GM18870 (cell line): ENCODE data around the gene HAT1.
"Not testable (repeated sequence)": the region's sequence is repeated elsewhere in the genome, so short reads cannot be mapped to it uniquely, and the experiment has no call there.

Experiments
- ATAC-seq: cut with Tn5 transposase; IDR thresholded peaks from one replicate; pipeline ENCODE4 v1.9.1; 2021; ENCODE audit warnings: moderate library complexity; ENCODE audit not compliant: unreplicated experiment

HAT1 gene, protein sequence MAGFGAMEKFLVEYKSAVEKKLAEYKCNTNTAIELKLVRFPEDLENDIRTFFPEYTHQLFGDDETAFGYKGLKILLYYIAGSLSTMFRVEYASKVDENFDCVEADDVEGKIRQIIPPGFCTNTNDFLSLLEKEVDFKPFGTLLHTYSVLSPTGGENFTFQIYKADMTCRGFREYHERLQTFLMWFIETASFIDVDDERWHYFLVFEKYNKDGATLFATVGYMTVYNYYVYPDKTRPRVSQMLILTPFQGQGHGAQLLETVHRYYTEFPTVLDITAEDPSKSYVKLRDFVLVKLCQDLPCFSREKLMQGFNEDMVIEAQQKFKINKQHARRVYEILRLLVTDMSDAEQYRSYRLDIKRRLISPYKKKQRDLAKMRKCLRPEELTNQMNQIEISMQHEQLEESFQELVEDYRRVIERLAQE

GRCh38 chr2:171922230-171923022, at the start of gene HAT1:
Gene HAT1, plus strand, starts transcription at chr2:171922461. Its CDS starts 40 bp downstream, at chr2:171922501.
- peak; percentile 88 for ATAC-seq

DNA sequence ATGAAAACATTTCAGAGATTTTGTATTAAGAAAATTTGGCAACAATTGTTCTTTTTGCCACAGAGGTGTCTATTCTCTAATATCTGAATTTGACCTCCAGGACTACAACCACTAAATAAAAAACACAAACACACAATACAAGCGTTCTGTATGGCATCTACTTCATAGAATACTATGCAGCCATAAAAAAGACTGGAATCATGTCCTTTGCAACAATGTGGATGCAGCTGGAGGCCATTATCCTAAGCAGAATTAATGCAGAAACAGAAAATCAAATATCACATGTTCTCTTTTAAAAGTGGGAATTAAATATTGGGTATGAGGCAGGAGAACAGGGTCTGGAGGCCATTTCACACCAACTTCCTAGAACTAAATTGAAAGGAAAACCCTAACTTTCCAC, 47.7 kb upstream of the HAT1 start:
- no peak for ATAC-seq

DNA sequence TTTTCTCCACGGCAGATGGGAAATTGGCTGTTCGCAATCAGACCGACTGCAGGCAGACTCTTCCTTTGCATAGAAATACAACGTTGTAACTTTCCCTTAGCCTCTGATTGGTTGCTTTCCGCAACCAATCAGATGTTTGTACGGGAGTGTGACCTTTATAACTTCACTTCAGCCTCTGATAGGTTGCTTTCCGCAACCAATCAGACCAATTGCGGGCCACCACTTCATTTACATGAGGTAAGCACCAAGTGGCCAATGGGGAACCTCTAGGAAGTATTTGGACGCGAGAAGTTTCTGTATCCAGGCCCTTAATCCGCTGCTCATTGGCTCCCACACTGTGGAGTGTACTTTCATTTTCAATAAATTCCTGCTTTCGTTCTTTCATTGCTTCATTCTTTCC, 47.3 kb upstream of the HAT1 start:
- ATAC-seq: no peak

DNA sequence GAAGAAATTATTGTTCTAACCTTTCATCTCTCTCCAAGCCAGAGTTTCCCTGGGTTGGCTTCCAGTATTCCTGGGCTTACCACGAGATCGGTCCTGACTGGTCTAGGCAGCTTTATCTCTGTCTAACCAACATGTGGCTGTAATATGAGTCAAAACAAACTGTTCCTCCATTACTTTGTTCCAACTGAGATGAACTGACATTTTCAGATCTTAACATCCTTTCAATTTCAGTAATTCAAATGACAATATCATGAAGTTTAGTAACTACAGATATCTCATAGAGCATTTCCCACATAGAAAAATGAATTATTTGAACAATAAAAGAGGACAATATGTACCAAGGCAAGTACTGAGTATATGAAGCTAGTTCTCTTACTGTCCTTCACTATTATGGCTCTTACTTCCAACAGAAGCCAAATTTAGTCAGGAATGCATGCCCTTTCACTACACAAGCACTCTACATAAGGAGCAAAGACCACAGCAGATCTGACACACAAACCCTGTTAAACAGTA, 43.7 kb upstream of the HAT1 start:
- ATAC-seq: no peak

DNA sequence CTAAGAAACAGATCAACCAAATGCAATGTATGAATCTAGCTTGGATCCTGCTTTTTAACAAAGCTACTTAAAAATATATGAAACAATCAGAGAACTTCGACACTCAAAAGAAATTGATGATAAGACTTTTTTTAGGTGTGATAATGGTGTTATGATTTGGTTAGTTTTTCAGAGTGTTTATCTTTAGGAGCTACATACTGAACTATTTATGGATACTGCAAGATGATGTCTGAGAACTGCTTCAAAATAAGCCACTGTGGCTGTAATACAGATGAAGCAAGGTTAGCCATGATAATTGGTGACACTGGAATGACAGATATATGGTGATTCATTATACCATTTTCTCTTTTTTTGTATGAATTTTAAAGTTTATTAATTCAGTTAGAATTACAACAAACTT, 42.4 kb upstream of the HAT1 start:
- no peak for ATAC-seq

DNA sequence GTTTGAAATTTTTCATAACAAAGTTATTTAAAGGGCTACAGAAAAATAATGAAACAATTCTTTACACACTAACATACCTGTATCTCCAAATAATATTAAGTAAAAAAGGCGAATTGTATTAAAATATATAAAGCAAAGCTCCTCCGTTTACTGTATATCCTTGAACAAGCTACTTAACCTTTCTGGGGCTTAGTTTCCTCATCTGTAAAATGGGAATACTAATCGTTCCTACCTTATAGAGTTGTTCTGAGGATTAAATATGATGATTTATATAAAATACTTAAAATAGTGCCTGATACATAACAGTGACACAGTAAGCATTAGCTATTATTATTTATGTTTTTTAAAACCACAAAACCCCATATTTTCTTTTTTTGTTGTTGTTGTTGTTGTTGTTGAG, 41.5 kb upstream of the HAT1 start:
- ATAC-seq: no peak

DNA sequence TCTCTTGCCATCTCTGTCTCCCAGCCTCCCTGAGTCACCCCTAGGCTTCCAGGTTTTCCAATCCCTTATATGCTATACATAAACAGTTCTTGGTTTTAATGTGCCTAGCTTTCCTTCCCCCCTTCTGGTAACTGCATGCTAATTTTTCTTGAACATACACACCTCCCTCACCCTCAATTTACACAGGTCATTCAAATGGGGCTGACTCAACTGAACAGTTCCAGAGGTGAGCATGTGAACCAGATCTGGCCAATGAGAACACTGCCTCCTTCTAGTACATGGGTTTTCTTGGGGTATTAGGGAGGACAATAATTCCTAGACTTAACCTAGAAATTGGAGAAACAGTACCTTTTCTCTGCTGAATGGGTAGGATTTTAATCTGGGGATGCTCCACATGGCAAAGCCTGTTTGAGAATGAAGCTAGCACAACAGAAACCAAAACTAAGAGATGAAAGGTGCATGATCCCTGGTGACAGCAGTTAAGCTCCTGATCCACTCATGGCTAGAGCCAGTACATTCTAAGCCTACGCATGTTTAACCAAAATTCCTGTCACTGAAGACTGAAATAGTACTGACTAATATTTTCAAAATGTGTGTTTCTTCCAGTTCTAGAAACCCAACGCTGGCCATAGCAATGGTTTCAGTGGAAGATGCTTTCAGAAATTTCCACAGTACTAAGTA, 40.0 kb upstream of the HAT1 start:
- ATAC-seq: no peak

- ATAC-seq: no peak
Measured at GRCh38 chr2:171883275-171883893, 38.9 kb upstream of the HAT1 start.

DNA sequence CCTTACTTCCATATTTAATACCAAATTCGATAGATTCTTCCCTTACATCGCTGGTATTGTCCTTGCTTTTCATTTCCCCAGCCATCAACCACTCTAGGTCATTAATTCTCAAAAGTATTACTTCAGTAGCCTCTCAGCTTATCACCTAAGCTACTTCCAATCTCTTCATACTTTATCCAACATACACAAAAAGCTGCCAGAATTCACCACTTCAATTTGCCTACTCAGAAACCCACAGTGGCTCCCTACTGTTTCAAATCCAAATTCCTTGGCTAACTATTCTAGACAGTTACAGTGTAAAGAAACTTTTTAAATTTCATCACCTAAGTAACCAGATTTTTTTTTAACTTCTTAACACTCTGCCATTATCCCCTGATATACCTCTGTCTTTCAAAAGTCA, 32.9 kb upstream of the HAT1 start:
- no peak for ATAC-seq

DNA sequence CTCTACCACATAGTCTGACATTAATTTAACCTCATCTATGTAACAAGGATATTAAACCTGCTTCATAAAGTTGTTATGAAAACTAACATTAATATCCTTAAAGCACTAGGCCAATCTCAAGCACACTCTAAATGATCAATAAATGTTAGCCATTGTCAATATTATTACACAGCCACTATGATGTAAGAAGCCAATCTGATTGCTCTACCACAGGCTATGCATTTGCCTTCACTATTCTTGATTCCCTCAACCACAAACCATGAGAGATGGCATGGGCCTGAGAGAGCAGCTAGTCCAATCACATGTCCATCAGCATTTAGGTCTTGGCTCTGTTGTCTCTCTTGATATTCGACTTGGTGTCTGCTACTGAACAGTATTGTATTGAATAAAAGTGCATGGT, 32.5 kb upstream of the HAT1 start:
- no peak for ATAC-seq

GRCh38 chr2:171893196-171893823, 29.0 kb upstream of the HAT1 start:
- ATAC-seq: no peak

DNA sequence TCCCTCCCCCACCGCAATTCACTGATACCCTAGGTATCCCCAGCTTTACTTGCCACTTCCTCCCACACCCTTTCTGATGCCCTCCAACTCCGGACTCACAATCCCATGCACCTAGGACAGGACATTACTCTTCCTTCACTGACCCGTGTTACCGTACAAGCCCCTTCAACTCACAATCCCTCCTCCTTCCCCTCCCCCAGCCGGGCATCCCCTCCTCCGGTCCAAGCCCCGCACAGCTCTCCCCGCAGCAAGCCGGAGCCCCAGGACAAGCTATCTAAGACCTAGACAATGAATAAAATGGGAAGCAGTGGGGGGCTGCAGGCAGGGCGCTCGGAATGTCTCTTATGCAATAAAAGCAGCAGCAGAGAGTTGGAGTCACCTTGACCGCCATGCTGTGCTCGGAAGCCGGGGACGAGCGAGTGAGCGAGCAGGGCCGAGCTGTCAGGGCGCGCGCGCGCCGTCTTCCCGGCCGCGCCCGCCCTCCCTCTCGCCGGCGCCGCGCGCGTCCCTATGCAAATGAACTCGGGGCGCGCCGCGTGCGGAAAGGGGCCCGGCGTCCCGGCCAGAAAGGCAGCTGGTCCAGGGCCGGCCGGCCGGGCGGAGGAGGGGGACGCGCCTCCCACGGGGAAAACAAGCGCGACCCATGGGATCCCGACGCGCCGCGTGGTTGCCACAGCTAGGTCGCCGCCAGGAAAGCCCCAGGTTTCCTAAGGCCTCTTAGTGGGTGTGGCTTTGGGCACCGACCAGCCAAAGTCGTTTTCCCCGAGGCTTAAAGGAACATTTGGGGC, 28.2 kb upstream of the HAT1 start, which contains the start of gene SLC25A12:
Gene SLC25A12 (minus strand): TSS at position 421 of the 788 bp plus-strand sequence. CDS start 30 bp downstream, at position 391.
- ATAC-seq: peak; percentile 55

DNA sequence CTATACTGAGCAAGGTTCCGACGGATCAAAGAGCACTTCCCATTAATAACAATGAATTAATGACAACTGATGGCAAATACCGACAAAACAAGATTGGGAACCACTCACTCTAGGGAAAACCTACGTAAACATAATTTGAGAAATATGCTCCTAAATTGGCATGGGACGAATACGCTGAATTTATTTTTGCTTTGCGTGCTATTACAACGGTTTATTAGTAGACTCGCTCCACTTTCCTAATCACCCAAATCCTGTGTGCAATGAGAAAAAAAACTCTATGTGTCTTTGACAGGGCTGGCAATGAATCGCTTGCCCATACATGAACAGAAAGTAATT, 27.7 kb upstream of the HAT1 start:
- ATAC-seq: no peak

DNA sequence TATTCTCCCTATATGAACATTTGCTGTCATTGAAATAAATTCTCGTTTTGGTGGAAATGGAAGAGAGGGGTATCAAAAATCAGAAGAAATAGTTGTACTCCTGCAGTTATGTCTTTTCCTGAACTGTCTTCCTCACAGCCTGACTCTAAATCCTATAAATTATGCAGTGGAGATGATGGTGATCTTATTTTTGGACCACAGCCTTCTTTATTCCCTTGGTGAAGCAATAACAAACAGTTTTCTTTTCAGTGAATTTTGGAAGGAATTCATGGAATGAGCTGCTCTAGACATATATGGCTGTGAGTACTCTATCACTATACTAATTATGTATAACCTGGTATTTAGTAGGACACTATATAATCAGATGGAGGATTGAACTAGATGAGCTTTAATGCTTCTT, 26.5 kb upstream of the HAT1 start:
- no peak for ATAC-seq

DNA sequence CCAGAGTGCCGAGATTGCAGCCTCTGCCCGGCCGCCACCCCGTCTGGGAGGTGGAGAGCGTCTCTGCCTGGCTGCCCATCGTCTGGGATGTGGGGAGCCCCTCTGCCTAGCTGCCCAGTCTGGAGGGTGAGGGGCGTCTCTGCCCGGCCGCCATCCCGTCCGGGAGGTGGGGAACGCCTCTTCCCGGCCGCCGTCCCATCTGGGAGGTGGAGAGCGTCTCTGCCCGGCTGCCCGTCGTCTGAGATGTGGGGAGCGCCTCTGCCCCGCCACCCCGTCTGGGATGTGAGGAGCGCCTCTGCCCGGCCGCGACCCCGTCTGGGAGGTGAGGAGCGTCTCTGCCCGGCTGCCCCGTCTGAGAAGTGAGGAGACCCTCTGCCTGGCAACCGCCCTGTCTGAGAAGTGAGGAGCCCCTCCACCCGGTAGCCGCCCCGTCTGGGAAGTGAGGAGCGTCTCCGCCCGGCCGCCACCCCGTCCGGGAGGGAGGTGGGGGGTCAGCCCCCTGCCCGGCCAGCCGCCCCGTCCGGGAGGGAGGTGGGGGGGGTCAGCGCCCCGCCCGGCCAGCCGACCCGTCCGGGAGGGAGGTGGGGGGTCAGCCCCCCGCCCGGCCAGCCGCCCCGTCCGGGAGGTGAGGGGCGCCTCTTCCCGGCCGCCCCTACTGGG, 22.5 kb upstream of the HAT1 start:
- not testable (repeated sequence) for ATAC-seq

- ATAC-seq: no peak
Measured at GRCh38 chr2:171902840-171903420, 19.3 kb upstream of the HAT1 start.

GRCh38 chr2:171908235-171908634, 14.0 kb upstream of the HAT1 start:
- ATAC-seq: no peak

GRCh38 chr2:171909266-171909665, 13.0 kb upstream of the HAT1 start:
- ATAC-seq: no peak

GRCh38 chr2:171910494-171910893, 11.8 kb upstream of the HAT1 start:
- no peak for ATAC-seq
